ENCODE data around the gene PRR33.

DNA sequence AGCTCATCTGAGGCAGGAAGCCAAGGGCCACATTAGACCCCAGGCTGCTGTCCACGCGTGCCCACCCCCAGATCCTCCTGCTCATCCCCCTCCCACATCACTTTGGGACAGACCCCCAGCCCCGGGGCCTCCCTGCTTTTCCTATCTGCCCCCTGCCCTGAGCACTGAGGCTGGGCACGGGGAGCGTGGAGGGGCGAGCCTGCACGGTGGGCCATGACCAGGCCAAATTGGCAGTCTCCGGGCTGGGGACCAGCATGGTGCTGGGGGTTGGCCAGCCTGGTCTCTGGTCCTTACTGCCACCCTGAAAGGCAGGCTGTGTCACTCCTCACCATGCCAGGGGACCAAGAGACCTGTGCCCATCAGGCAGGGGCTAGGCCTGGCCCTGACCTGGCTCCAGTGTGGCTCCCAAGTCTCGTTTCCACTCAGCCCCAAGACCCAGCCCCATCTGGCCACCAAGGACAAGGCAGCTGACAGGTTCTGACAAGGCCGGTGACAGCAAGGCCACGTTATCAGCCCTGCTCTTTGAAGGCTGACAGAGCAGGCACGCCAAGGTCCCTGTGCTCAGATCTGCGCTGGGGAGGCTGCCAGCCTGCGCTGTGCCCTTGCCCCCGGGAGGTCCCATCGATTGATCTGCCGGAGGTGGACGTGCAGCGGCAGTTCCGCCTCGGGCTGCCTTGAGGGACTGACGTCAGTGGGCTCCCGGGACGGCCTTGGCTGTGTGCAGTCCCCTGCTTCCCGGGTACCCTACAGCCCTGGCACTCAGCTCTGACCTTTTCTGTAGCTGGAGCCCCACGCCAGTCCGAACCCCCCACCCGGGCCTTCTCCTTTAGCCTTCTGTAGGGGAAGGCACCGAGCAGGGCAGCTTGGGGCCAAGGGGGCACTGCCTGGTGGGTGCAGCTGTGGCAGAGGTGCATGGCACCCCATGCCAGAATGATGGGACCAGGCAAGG lies 49.3 kb downstream of the PRR33 start:
- no peak for TF ChIP-seq CTCF (IDR thresholded peaks at IDR 0.05)
- no peak for TF ChIP-seq EP300 (IDR thresholded peaks at IDR 0.05)
